Epithelial cell of esophagus (primary cell): Measurements from ENCODE around the gene CLDN6.
A peak's percentile ranks its signal among the peaks of the same experiment; 100 is the strongest.

Source experiments
- DNase-seq: peaks from one replicate; pipeline ENCODE4 v3.0.0; 2010; ENCODE audit warnings: low read depth
- H3K4me3 ChIP-seq: 2 replicates; pipeline ENCODE4 v1.5.1; 2011; ENCODE audit warnings: mild to moderate bottlenecking, low read length, control low read depth
- TF ChIP-seq, protein P1 (sequence below): IDR thresholded peaks from 2 replicates; pipeline ENCODE4 v1.5.1; 2011; ENCODE audit warnings: low read depth, mild to moderate bottlenecking, low read length, control low read depth, inconsistent platforms; ENCODE audit not compliant: insufficient read depth; ENCODE audit errors: missing control alignments

The CLDN6 gene

DNA sequence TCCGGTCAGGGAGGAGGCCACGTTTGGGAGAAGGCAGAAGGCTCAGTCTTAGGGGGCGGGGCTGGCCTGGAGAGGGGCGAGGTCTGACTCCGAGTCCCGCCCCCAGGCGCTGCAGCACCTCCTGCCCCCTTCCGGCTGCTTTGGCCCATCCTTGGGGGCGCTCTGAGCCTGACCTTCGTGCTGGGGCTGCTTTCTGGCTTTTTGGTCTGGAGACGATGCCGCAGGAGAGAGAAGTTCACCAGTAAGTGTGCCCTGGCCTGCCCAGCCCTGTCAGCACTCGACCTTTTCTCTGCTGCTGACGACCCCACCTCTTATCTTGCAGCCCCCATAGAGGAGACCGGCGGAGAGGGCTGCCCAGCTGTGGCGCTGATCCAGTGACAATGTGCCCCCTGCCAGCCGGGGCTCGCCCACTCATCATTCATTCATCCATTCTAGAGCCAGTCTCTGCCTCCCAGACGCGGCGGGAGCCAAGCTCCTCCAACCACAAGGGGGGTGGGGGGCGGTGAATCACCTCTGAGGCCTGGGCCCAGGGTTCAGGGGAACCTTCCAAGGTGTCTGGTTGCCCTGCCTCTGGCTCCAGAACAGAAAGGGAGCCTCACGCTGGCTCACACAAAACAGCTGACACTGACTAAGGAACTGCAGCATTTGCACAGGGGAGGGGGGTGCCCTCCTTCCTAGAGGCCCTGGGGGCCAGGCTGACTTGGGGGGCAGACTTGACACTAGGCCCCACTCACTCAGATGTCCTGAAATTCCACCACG lies 3.6 kb upstream of the CLDN6 start:
- peak overlapping the region; percentile 94 for H3K4me3 ChIP-seq
- DNase-seq: peak; percentile 97
- TF ChIP-seq, protein P1, sequence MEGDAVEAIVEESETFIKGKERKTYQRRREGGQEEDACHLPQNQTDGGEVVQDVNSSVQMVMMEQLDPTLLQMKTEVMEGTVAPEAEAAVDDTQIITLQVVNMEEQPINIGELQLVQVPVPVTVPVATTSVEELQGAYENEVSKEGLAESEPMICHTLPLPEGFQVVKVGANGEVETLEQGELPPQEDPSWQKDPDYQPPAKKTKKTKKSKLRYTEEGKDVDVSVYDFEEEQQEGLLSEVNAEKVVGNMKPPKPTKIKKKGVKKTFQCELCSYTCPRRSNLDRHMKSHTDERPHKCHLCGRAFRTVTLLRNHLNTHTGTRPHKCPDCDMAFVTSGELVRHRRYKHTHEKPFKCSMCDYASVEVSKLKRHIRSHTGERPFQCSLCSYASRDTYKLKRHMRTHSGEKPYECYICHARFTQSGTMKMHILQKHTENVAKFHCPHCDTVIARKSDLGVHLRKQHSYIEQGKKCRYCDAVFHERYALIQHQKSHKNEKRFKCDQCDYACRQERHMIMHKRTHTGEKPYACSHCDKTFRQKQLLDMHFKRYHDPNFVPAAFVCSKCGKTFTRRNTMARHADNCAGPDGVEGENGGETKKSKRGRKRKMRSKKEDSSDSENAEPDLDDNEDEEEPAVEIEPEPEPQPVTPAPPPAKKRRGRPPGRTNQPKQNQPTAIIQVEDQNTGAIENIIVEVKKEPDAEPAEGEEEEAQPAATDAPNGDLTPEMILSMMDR: no peak

- peak overlapping the region; percentile 94 for H3K4me3 ChIP-seq
- DNase-seq: peak; percentile 93
- TF ChIP-seq, protein P1: no peak
Measured at GRCh38 chr16:3020604-3021448, 2.8 kb upstream of the CLDN6 start.

DNA sequence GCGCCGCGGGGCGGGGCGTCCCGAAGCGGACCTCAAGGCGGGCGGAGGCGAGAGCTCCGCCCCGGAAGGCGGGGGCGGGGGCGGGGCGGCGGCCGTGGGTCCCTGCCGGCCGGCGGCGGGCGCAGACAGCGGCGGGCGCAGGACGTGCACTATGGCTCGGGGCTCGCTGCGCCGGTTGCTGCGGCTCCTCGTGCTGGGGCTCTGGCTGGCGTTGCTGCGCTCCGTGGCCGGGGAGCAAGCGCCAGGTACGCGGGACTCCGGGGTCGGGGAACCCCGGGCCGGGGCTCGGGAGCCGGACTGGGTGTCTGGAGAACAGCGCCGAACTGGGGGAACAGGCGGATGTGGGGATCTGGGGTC lies 2.2 kb upstream of the CLDN6 start, which contains the start of gene TNFRSF12A:
TSS of gene TNFRSF12A (plus strand) at position 122 of the 357 bp plus-strand sequence. CDS start at position 152, 30 bp downstream.
- DNase-seq: peak; percentile 87
- H3K4me3 ChIP-seq: peak within 1 kb of the TSS; percentile 94
- TF ChIP-seq, protein P1: no peak

GRCh38 chr16:3019594-3020246 lies 1.7 kb upstream of the CLDN6 start:
- H3K4me3 ChIP-seq: peak overlapping the region; percentile 48
- DNase-seq: no peak
- TF ChIP-seq, protein P1: no peak

- DNase-seq: no peak
- H3K4me3 ChIP-seq: no peak overlapping the region
- TF ChIP-seq, protein P1: no peak
Measured at GRCh38 chr16:3017344-3017743, 639 bp downstream of the CLDN6 start.

DNA sequence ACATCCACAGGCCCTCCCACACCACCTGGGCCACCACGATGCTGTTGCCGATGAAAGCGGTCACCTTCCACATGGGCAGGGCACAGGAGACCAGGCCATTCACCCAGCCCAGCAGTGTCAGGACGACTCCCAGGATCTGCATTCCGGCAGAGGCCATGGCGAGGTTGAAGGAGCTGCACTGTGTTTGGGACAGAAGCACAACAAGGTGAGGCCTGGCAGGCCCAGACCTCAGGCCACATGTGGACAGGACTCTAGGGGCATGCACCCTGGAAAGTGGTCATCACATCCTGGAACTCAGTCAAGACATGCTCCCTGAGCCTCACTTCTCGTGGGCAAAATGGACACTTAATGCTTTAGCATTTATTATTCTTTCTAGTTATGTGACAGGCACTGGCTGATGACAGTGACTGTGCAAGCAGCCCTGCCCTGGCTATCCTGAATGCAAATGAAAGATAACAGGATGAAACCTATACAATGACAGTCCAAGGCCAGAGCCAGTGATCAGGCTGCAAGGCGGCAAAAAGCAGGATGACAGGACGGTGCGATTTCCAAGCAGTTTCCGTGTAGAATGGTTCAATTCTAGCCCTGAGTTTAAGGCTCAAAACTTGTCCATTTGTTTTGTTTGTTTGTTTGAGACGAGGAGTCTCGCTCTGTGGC lies 2.0 kb downstream of the CLDN6 start:
- H3K4me3 ChIP-seq: no peak overlapping the region
- TF ChIP-seq, protein P1: no peak
- no peak for DNase-seq
